ENCODE measurements around the gene MED16.

DNA sequence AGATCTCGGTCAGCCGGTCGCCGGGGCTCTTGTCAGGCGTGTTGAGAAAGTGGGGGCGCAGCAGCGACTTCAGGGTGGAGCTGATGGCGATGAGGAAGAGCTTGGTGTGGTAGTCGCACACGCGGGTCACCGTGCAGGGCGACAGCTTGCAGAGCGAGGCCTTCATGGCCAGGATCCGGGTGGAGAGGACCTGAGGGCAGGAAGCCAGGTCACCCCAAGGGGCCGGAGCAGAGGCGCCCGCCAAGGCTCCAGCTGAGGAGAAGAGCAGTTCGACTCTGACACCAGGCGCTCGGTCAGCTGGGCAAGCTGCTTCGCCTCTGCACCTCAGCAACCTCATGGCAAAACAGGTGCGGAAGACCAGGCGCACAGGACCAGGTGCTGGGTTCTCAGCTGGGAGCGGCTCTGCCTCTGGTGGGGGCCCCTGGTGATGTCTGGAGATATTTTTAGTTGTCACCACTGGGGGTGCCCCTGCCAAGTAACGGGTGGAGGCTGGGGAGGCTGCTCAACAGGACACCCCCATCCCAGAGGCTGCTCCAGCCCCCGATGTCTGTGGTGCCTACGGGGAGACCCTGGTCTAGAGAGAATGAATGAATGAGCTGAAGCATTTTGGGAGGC is 17.6 kb downstream of the MED16 start:
- TF ChIP-seq, protein P1, sequence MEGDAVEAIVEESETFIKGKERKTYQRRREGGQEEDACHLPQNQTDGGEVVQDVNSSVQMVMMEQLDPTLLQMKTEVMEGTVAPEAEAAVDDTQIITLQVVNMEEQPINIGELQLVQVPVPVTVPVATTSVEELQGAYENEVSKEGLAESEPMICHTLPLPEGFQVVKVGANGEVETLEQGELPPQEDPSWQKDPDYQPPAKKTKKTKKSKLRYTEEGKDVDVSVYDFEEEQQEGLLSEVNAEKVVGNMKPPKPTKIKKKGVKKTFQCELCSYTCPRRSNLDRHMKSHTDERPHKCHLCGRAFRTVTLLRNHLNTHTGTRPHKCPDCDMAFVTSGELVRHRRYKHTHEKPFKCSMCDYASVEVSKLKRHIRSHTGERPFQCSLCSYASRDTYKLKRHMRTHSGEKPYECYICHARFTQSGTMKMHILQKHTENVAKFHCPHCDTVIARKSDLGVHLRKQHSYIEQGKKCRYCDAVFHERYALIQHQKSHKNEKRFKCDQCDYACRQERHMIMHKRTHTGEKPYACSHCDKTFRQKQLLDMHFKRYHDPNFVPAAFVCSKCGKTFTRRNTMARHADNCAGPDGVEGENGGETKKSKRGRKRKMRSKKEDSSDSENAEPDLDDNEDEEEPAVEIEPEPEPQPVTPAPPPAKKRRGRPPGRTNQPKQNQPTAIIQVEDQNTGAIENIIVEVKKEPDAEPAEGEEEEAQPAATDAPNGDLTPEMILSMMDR (conservative IDR thresholded peaks at IDR 0.05; ENCODE audit: low read length): no peak
- no peak for TF ChIP-seq EZH2phosphoT487 (IDR thresholded peaks at IDR 0.05; ENCODE audit: borderline replicate concordance)
